ENCODE measurements around the gene BRI3. TPM values are rescaled to one million over a fixed set of nuclear protein-coding genes. Genes with fewer than 3 reads are reported as not detected.

Gene BRI3
- total RNA-seq, 2 experiments from 2014 or later, result 44.9 to 47.6 TPM

GRCh38 chr7:98305951-98306535, 24.6 kb downstream of the BRI3 start:
- Mint-ChIP-seq H3K4me3 (no peak overlapping the region), H3K9me3 (no peaks in the 10 kb centered on the region), H3K4me1 (ENCODE audit: low read depth) (no peaks in the 10 kb centered on the region), H3K27ac (no peak overlapping the region), H3K27me3 (no peaks in the 10 kb centered on the region), H3K36me3 (ENCODE audit: low read depth) (no peaks in the 10 kb centered on the region)
- ChIA-PET POLR2A (interaction anchor here (0.6 kb wide), 1 partner anchor 1872 kb away, joined by 3 read pairs; no protein-coding TSS in a partner anchor), CTCF (no interaction called here)
- TF ChIP-seq CTCF (IDR thresholded peaks at IDR 0.05), result no peak
- ATAC-seq (no peak), DNase-seq (no peak)
- intact Hi-C loops (cut with micrococcal nuclease), result no loop called here

DNA sequence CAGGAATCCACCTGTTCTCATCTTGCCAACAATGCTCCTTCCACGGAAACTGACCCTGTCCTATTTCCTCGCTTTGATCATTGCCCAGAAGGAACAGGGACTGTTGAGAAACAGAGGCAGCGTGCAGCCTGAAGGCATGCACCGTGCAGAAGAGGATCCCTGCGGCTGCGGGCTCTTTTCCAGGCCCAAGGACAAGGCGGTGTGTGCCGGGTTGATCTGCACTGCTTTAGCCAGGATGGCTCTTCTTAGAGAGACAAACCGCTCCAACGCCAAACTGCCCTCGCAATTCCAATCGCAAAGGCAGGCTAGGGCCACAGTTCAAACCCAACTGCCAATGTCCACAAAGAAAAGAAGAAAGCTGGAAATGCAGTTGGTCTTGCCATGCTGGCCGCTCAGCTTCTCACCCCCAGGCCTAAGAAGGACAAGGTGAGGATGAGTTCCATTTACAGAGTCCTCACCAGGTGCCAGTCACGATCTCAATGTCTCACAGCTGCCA, 26.5 kb downstream of the BRI3 start:
- Mint-ChIP-seq H3K36me3 (ENCODE audit: low read depth) (no peaks in the 10 kb centered on the region), H3K27me3 (no peaks in the 10 kb centered on the region), H3K27ac (no peak overlapping the region), H3K9me3 (no peaks in the 10 kb centered on the region), H3K4me3 (no peak overlapping the region), H3K4me1 (ENCODE audit: low read depth) (no peaks in the 10 kb centered on the region)
- CTCF ChIA-PET, result no interaction called here
- POLR2A ChIA-PET, result no interaction called here
- TF ChIP-seq CTCF (IDR thresholded peaks at IDR 0.05), result no peak
- ATAC-seq, result no peak
- DNase-seq, result no peak
- intact Hi-C loops (cut with micrococcal nuclease), result no loop called here

DNA sequence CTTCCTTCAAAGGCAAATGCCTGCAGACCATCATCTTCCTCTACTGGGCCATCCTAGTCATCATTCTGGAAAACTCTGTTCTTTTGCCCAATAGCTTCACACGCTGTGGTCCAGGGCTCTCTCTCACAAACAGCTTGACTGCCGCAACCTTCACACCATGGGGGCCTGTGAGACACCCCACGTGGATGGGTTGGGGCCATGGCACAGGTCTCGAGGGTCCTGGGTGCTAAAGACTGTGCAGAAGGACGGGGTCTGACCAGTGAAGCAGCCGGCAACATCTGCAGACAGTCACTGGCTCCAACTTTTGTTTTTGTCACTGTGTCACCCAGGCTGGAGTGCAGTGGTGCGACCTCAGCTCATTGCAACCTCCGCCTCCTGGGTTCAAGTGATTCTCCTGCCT, 28.1 kb downstream of the BRI3 start:
- TF ChIP-seq CTCF (IDR thresholded peaks at IDR 0.05), result no peak
- Mint-ChIP-seq H3K9me3 (no peaks in the 10 kb centered on the region), H3K27ac (no peak overlapping the region), H3K4me3 (no peak overlapping the region), H3K36me3 (ENCODE audit: low read depth) (no peaks in the 10 kb centered on the region), H3K4me1 (ENCODE audit: low read depth) (no peaks in the 10 kb centered on the region), H3K27me3 (no peaks in the 10 kb centered on the region)
- POLR2A ChIA-PET, result no interaction called here
- ATAC-seq (no peak), DNase-seq (no peak)
- CTCF ChIA-PET, result no interaction called here
- intact Hi-C loops (cut with micrococcal nuclease), result no loop called here

DNA sequence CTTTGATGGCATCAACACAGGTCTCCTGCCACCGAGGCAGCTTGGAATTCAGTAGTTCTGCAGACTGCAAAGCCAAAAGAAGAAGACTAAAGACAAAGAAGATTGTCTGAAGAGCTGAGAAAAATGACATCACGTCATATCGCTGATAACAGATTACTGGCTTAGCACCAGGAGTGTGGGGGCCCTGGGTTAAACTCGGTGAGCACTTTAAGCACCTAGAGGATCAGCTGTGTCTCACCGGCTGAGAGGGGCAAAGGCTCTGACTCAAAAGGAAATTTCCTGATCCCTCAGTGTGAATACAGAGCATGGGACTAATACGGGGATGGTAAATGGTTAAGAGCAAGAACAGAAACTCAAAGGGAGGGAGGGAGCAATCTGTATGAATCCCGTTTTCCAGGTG, 30.7 kb downstream of the BRI3 start:
- Mint-ChIP-seq H3K4me1 (ENCODE audit: low read depth) (no peaks in the 10 kb centered on the region), H3K27me3 (no peaks in the 10 kb centered on the region), H3K27ac (no peak overlapping the region), H3K4me3 (no peak overlapping the region), H3K36me3 (ENCODE audit: low read depth) (no peaks in the 10 kb centered on the region), H3K9me3 (no peaks in the 10 kb centered on the region)
- ChIA-PET CTCF (interaction anchor here (0.7 kb wide), 1 partner anchor 999 kb away, joined by 3 read pairs; no protein-coding TSS in a partner anchor), POLR2A (no interaction called here)
- no peak for ATAC-seq
- no peak for DNase-seq
- no peak for TF ChIP-seq CTCF (IDR thresholded peaks at IDR 0.05)
- intact Hi-C loops (cut with micrococcal nuclease), result no loop called here

DNA sequence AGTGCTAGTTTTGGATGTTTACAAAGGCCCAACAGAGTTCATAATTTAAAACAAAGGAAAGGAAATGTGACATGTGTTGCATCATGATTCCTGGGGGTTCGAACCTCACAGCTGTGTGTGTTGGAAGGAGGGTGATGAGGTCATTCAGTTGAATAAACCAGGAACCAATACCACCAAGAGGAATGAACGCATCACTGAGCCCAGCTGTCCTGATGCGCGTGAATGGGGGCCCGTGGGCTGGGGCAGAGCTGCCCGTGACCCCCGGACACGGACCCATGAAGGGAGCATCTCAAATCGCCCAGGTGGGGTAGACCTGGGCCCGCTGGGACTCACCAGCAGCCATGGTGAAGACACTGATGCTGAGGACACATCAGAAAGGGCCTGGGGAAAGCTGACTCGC, 33.0 kb downstream of the BRI3 start:
- Mint-ChIP-seq H3K27ac (no peak overlapping the region), H3K36me3 (ENCODE audit: low read depth) (no peaks in the 10 kb centered on the region), H3K4me3 (no peak overlapping the region), H3K27me3 (no peaks in the 10 kb centered on the region), H3K4me1 (ENCODE audit: low read depth) (no peaks in the 10 kb centered on the region), H3K9me3 (no peaks in the 10 kb centered on the region)
- TF ChIP-seq CTCF (IDR thresholded peaks at IDR 0.05), result no peak
- no peak for DNase-seq
- CTCF ChIA-PET, result no interaction called here
- POLR2A ChIA-PET, result no interaction called here
- no peak for ATAC-seq
- intact Hi-C loops (cut with micrococcal nuclease), result no loop called here

Data from activated CD8-positive, alpha-beta T cell treated with anti-CD3 and anti-CD28 coated beads for 36 hours (primary cell).